Stimulated activated CD4-positive, alpha-beta T cell treated with anti-CD3 and anti-CD28 coated beads, Interleukin-12 subunit alpha, Interleukin-12 subunit beta, amount 100 ng/mL, for 48 hours (primary cell): ENCODE data around the gene SLC32A1.
A peak's percentile ranks its signal among the peaks of the same experiment; 100 is the strongest.

Experiments
- DNase-seq, 3 donors: peaks; one replicate each; pipeline ENCODE4 v3.0.0-alpha.2; 2020; ENCODE audit warnings: low read depth in 2 of 3, low spot score in 1 of 3

Gene SLC32A1

DNA sequence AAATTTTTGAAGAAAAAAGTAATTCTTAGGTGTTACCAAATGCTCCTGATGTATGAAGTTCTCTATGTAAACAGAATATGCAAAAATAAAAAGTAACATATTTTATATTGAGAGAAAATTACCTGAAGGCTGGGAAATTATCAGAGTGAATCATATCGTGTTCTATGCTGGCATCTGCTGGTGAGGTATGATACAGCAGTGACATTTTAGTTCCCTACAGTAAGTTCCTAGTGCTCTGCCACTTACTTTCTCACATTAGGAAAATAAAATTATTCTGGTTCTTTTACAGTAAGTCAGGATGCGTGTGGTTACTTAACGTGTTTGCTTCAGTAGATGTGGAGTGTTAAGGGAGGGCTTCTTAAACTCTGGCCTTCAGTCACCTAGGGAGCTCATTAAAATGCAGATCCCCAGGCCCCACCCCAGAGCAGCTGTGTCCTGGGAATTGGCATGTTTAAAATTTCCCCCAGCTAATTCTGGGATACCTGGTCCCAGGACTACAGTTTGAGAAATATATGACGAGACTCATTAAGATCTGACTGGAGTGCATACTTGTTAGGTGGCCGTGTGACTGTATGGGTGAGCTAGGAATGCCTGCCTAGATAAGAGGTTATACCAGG, 27.2 kb downstream of the SLC32A1 start:
- DNase-seq = peak in 1 of 3 donors; percentile 30

DNA sequence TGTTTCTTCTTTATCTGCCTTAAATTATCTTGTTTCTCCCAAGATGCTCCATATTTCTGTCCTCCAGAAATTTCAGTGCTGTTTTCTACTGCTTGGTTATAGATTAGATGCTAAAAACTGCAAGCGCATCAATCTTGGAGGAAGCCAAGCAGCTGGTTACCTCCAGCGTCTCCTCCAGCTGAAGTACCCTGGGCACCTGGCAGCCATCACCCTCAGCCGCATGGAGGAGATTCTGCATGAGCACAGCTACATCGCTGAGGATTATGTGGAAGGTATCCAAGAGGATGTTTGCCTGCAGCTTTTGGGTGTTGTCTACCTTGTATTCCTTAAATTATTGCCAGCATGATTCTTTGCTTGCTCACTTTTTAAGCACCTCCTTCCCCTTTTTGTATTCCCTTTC, 27.7 kb downstream of the SLC32A1 start:
- no peak for DNase-seq

DNA sequence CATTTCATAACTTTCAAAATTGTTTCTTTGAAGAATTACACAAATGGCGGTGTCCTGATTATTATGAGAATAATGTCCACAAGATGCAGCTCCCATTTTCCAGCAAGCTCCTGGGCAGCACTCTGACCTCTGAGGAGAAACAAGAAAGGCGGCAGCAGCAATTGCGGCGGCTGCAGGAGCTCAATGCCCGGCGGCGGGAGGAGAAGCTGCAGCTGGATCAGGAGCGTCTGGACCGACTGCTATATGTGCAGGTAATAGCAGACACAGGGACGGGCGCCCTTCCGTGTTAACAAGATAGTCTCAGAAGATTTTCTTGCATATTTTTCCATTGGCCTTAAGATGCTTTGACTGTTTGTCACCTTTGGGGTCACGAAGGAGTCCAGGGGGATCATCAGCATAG, 30.6 kb downstream of the SLC32A1 start:
- no peak for DNase-seq

DNA sequence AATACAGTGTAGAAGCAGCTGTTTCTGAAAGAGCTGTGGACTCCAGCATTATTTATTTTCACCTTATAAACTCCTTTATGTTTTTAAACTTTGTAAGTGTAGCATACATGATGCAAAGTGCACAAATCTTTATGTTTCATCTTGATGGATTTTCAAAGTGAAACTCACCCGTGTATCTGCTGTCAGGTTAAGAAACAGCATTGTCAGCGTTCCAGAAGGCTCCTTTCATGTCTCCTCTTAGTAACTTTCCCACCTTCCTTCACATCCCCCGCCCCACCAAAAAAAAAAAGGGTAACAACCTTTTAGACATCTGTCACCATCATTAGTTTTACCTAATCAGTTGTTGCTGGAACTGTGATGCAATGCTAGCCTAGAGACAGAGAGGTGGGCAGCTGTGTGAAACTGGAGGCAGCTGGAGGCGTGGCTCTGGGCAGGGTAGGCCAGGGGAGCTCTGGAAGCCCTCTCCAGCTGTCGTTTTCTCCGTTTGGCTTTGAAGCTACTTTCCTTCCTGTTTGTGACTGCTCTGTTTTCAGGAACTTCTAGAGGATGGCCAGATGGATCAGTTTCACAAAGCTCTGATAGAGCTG, 31.1 kb downstream of the SLC32A1 start:
- DNase-seq = no peak

DNA sequence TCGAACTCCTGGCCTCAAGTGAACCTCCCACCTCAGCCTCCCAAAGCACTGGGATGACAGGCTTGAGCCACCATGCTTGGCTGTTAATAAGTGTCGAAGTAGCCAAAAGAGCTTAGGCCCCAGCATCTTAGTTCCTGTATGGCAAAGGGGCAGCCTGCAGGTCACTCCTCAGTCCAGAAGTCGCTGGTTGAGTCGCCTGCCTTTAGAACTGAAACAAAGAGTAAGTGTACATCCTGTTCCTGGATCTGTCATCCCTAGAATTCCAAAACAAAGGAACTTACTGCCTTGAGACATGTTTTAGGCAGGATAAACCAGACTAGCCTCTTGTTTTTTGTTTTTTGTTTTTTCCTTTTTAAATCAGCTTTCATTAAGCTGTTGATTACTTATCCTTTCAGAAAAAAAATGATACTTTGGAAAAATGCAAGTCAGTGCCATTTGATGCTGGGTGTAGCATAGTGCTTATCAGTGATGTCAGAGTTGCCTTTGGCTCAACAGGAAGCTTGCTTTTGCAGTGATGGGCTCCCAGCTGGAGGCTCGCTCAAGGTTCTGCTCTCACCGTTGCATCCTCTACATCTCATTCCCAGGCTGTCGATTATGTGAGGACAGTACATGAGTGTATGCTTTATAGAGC, 33.0 kb downstream of the SLC32A1 start:
- no peak for DNase-seq

DNA sequence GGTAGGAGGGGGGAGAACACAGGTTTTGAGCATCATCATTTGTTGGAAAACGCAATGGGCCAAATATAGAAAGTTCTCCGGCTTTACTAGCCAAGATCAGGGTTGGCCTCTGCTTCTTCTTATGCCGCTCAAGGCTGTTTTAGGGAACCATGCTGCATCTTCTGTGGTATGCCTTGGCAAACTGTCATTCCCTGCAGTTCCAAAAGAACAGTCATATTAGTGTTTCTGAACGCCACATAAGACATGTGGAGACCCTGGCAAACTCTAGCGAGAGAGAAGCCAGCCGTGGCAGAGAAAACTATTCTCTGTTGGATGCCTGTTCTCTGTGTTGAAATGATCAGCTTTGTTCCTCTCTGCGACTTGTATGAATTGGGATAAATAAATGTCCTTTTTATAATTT, 34.8 kb downstream of the SLC32A1 start:
- DNase-seq = no peak

DNA sequence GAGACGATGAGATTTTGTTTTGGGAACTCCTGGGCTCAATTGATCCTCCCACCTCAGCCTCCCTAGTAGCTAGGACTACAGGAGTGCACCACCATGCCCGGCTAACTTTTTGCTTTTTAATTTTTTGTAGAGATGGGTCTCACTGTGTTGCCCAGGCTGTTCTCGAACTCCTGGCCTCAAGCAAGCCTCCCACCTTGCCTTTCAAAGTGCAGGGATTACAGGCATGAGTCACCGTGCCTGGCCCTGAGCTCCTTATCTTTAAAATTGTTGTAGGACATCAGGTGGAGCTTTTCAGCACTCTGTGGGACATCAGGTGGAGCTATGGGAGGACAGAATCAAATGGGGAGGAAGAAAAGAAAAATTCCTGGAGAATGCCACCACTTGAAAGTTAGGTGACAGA, 36.7 kb downstream of the SLC32A1 start:
- no peak for DNase-seq

DNA sequence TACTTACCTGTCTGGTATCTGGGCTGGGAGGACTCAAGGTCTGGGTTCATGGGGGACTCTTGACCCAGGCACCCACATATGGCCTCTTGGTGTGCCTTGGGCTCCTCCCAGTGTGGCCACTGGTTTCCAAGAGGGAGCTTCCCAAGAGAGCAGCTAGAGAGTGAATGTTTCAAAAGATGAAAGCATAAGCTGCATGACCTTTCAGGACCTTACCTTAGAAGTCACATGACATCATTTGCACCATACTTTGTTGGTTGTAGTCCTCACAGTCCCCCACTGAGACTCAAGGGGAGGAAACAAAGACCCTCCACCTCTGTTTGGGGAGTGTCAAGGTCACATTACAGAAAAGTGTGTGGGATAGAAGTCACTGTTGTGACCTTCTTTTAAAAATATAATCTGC, 37.9 kb downstream of the SLC32A1 start:
- no peak for DNase-seq

DNA sequence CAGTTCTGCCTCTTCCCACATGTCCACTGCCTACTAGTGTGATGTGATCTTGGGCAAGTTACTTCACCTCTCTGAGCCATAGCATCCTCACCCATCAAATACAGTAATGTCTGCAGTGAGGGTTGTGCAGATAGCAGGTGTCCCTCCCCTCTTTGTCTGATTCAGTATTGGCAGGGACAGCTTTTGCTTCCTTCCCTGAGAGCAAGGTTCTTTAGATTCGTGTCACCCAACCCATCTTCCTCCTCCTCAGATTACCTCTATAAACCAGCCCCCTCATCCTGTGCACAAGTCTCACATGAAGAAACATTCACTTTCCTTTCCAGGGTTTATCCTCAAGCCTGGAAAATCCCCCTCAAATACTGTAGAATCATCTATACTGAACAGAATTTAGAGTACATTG, 39.3 kb downstream of the SLC32A1 start:
- DNase-seq = no peak

DNA sequence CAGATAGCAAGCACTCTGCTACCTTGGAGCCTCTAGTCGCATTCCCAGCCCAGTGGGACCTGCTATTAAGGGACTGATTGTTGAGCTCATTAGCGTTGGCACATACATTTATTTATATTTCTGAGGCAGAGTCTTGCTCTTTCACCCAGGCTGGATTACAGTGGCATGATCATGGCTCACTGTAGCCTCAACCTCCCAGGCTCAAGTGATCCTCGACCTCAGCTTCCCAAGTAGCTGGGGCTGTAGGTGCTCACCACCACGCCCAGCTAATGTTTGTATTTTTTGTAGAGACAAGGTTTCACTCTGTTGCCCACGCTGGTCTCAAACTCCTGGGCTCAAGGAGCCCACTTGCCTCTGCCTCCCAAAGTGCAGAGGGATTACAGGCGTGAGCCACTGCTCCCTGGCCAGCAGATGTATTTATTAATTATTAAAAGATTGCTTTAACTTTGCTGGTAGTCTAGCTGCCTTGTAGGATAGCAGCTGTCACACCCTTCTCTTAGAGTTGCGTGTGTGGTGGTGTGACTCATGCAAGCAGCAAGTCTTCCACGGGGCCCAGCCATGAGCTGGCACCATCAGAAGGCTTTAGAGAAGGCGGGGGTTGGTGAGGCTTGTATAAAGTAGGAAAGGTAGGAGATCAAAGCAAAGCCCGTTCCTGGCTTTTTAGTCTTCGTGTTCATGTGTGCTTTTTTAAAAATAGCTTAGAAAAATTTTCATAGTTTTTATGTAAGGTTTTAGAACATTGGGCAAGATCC, 40.5 kb downstream of the SLC32A1 start:
- DNase-seq = peak; percentile 37 to 48 (median 40)

DNA sequence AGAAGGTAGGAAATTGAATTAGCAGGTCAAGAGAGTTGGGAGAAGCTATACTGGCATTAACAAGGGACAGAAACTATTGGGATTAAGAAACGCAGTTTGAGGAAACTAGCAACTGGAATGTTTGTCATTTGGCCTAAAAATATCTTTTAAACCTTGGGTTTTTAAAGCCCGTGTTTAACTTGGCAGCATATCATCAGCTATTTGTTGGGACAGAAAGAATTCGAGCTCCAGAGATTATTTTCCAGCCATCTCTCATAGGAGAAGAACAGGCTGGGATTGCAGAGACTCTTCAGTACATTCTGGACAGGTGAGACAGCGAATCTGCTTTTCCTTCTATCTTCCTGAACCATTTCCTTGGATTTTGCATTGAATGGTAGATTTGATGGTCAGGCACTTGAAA, 41.8 kb downstream of the SLC32A1 start:
- no peak for DNase-seq

DNA sequence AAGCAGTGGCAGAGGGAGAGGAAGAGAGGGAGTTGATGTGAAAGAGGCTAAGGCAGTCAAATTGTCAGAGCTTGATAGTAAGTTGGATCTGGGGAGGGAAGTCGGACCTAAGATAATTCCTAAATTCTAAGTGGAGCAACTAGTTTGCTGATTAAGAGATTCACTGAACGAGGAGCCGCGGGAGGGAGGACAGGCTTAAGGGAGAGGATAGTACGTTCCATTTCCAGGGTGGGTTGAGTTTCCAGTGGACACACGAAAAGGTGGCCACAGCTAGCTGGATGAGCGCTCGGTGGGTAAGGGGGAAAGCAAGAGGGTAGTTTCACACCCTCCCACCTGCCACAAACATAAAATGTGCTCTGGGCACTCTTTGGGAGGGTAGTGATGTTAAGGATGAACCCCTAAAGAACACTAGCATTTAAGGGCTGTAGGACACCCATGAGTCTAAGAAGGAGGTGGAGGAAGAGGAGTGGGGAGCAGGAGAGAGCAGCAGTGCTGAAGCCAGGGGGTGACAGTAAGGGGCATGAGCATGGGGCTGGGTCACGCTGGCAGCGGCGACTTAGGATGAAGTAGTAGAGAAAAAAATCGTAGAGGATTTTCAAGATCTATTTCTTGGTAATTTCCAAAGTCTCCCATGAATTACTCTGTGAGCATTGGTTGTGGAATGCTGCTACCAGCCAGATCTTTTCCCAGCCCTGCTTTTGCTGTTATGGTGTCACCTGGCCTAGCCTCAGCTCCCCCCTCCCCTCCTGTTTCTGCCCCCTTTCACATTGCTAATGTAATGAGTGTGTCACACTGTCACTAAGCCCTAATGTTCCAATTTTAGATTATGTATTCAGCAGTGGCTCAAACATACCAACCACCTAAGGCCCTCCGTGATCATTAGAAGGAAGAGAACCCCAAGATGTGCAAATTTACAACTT, 45.4 kb downstream of the SLC32A1 start:
- no peak for DNase-seq

DNA sequence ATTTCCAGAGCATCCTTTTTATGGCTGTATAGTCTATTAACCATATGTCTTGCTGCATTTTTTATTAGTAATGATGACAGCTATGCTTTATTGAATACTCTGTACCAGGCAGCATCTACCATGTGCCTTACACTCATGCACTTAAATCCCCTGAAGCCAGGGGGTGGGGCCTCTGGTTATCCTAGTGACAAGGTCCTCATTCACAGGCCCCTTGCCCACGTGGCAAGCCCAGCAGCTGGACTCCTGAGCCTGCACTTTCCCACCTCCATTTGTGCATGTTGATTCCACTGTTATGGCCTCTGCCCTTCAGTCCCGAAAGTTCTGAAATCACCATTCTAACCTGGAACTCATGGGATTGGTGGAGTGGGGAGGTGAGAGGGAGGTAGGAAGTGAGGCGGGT, 46.3 kb downstream of the SLC32A1 start:
- DNase-seq = no peak

DNA sequence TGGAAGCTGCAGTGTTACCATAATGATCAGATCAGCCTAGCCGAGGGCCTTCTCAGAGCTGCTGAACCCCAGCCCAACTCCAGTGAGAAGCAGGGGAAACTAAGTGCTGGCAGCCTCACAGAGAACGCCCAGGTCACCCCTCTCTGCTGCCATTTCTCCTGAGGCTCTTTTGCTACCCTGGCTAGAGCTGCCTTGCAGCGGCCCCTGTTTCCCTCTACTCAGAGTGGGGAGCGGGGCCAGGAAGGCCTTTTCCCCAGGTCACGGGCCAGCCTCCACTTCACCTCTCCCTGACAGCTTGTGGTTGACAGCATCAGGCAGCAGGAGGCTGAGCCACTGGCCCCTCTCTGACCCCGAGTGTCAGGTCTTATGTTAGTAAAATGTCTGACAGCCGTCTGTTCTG, 46.7 kb downstream of the SLC32A1 start:
- no peak for DNase-seq

DNA sequence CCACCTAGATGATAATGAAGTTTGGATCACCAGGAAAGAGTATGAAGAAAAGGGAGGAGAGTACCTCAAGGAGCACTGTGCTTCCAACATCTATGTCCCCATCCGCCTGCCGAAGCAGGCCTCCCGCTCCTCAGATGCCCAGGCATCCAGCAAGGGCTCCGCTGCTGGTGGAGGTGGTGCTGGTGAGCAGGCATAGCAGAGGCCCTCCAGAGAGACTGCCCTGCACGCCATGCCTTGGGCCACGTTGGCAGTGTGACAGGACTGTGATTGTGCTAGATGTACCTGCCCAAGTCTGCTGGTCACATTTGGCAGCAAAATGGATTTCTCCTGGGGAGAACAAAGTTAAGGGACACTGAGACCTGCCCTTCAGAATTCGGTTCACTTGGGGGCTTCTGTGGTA, 47.3 kb downstream of the SLC32A1 start:
- no peak for DNase-seq

DNA sequence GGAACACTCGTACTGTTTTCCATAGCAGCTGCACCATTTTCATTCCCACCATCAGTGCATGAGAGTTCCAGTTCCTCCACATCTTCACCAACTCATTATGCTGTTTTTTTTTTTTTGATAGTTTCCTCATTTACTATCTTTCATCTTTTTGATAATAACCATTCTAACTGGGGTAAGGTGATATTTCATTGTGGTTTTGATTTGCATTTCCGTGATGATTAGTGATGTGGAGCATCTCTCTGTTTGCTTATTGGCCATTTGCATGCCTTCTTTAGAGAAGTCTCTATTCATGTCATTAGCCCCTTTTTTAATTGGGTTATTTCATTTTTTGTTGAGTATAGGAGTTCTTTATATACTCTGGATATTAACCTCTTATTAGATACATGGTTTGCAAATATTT, 49.9 kb downstream of the SLC32A1 start:
- DNase-seq = no peak

DNA sequence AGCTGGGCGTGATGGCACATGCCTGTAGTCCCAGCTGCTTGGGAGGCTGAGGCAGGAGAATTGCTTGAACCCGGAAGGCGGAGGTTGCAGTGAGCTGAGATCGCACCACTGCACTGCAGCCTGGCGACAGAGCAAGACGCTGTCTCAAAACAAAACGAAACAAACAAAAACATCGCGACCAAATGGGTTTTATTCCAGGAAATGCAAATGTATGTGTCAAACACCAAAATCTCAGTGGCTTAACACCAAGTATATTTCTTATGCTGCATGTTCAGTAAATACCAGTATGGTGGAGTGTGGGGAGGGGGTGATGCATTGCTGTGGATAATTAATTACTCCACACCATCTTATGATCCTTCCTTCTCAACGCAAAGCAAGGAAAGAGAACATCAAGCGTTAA, 52.1 kb downstream of the SLC32A1 start:
- no peak for DNase-seq
